Measurements from ENCODE around the gene ZNF831. TPM values are rescaled to one million over a fixed set of nuclear protein-coding genes. Genes with fewer than 3 reads are reported as not detected.

ZNF831 gene
- polyA plus RNA-seq, 1 donor = 0.31 TPM

DNA sequence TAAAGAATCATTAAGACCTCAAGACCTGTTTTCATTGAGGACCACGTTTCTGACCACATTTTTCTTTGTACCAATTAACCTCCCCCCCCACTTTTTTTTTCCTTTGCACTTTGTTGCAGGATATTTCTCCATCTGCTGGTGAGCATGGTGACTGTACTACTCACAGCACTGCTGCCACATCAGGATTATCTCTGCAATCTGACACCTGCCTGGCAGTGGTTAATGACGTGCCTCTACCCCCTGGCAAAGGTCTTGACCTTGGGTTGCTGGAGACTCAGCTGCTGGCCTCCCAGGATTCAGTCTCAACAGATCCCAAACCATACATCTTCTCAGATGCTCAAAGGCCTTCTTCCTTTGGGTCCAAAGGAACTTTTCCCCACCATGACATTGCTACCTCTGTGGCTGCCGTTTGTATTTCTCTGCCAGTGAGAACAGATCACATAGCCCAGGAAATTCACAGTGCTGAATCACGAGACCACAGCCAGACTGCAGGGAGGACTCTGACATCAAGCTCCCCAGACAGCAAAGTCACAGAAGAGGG, 90.2 kb downstream of the ZNF831 start:
- DNase-seq = no peak

DNA sequence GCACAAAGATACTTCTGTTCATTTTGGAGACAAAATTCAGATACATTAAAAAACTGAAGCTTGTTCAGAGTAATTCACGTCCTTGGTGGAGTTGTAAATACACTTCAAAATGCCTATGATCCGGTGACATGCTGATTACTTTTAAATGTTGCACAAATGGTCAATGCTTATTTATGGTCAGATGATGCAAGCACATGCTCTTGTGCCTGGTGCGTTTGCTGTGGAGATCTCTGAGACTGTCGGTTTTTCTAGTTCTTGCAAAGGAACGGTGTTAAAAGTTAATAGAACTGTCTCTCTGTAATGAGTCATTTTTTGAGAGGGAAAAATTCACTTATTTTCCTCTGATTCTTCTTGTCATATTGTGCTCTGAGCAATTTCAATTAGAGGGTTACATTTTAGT, 91.6 kb downstream of the ZNF831 start:
- DNase-seq = no peak

DNA sequence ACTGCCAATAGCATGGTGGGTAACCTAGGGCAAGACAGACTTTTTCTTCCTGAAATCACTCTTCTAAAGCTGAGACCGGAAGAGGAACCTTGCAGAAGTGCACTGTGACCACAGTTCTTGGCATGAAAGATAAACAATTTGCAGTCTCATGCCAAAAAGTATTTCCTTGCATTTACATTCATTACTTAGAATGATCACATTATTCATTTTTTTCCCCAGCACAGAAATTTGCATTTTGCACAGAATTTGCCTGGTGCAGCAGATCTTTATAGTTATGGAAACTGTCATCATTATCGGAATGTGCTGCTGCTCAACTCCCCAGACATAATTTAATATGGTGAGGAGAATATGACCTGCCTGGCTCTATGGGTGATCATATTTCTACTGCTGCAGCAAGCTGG, 94.6 kb downstream of the ZNF831 start:
- no peak for DNase-seq

GRCh38 chr20:59259946-59260345, 96.3 kb downstream of the ZNF831 start:
- no peak for DNase-seq

DNA sequence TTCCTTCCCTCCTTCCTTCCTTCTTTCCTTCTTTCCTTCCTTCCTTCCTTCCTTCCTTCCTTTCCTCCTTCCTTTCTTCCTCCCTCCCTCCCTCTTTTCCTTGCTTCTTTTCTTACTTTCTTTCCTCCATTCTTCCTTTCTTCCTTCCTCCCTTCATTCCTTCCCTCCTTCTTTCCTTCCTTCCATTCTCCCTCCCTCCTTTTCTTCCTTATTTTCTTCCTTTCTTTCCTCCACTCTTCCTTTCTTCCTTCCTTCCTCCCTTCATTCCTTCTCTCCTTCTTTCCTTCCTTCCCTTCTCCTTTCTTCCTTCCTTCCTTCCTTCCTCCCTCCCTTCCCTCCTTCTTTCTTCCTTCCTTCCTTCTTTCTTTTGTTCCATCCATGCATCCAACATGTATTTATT, 101.7 kb downstream of the ZNF831 start:
- DNase-seq = no peak

DNA sequence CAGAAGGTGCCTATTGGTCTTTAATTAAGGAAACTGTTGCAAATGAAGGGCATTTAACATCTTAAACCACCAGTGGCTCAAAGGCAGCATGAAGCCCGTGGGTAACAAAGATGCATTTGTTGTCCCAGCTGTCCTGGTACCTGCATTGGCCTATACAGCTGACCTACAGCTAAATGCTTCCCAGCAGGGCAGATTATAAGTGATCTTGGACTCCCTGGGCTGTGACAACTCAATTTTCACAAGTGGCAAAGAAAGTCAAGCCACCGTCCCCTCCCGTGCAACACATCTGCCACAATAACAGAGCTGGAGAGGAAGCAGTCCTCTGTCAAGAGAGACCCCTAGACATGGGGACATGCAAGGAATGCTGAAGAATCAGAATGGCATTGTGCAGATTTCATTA, 105.2 kb downstream of the ZNF831 start:
- DNase-seq = no peak

GRCh38 chr20:59269411-59270025, 105.9 kb downstream of the ZNF831 start:
- DNase-seq = no peak

GRCh38 chr20:59270380-59270779, 106.8 kb downstream of the ZNF831 start:
- no peak for DNase-seq

DNA sequence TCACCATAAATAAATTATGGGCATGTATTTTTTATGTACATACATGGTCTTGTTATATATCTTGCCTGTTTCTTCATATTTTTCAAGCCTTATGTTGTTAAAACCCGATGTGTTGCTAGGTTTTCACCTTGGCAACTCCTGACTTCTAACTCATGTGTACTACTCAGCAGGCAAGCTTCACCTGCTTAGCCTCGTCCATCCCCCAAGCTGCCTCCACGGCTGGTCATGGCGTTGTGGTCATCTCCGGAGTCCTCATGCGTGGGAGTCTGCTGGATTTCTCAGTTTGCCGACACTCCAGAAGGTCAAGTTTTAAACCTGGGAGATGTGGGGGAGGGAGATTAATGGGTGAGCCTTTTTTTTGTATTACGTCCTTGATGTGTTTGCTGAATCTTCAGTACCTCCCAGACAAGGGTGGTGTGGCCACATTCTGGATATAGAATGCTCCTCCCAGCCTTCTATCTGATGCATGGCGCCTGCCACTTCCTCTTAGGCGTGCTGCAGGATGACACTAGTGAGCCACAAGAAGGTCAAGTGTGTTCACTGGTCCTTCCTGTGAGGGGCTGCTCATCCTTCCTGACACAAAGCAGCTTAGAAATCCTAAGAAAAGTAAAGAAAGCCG, 110.2 kb downstream of the ZNF831 start:
- DNase-seq = no peak

GRCh38 chr20:59276938-59277337, 113.3 kb downstream of the ZNF831 start:
- DNase-seq = no peak

GRCh38 chr20:59284470-59284869, 120.8 kb downstream of the ZNF831 start:
- DNase-seq = no peak

GRCh38 chr20:59289994-59290393, 126.4 kb downstream of the ZNF831 start:
- no peak for DNase-seq

DNA sequence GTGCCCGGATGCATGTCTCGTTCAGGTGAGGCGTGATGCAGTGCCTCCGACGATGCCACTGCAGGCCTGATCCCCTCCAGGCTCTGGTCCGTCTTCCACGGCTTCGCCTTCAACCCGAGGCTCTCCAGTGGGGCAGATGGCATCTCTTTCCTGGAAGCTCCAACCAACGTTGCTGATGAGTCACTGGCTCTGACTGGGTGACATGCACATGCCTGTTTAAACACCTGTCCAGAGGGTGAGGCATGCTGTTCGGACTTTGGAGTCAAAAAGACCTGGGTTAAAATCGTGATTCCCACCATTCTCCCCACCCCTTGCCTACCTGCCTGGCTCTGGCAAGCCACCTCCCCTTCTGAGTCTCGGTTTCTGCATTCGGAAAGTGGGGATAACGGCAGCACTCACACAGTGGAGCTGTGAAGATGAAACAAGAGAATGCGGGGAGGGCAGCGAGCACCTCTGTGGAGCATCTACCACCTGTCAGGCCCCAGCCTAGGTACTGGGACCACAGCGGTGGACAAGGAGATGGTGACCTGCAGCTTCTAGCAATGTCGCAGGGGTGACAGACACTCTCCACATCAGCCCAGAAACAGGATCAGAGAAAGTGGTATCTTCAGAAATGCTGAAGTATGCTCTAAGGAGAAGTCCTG, 128.2 kb downstream of the ZNF831 start:
- no peak for DNase-seq

GRCh38 chr20:59295531-59295930, 131.9 kb downstream of the ZNF831 start:
- no peak for DNase-seq

DNA sequence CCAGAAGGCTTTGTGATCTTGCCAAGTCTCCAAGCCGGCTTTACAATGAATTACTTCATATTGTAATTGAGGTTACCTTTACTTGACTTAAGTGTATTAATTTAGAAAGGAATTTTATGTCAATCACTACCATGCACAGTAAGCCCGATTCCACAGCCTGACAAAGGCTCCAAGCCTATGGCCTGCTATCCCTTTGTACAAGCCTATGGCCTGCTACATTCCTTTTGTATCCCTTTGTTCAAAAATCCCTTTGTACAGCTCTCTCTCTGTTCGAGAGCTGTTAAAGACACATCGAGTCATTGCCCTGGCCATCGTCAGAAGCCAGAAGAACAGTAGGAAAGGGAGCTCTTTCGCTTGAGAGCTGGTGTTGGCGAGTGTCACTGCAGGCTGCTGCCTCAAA, 134.1 kb downstream of the ZNF831 start:
- DNase-seq = no peak

DNA sequence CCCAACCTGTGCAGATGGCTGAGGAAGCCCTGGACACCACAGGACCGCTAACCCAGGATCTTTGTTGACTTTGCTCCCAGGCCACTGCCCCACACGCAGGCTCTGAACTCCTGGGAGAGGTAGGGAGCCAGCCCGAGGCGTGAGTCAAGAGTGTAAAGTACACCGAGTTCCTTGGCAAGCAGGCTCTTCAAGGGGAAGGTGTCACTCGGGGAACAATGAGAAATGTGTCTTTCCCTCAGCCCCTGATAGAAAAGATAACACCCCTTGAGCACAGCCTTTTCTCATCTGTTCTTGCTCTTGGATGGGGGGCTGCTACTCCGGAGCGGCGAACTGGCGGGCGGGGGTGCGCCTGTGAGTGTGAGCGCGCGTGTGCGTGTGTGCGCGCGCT, 136.3 kb downstream of the ZNF831 start:
- no peak for DNase-seq

DNA sequence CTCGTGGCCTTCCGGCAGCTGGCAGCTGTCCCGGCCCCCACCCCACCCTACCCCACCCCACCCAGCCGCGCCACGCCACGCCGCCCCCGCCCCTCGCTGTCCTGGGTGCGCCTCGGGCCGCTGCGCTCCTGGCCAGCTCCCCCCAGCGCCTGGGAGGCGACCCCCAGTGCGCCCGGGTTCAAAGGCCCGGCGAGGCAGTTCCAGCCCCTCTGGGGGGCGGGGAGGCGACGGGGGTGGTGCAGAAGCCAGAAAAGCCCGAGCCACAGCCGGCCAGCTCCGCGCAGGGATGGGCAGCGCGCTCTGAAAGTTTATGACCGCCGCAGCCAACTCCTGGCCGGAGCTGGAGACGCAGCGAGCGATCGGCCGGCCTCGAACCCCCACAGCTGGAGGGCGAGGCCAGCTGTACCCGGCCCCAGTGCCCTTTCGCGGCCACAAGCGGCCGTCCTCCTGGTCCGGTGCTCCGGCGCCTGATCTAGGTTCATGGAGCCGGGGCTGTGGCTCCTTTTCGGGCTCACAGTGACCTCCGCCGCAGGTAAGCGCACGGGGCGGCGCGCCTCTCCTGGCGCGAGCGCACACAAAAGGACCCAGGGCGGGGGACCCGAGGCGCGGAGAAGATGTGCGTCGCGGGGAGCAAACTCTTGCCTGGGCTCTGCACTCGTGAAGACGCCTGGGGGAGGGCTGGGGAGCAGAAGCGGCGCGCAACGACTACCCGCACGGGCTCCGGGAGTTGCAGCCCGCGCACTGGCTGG, 136.9 kb downstream of the ZNF831 start, which contains the start of gene EDN3:
TSS of gene EDN3 (plus strand) at position 279 of the 749 bp plus-strand sequence. CDS start at position 481, 202 bp downstream.
- no peak for DNase-seq

DNA sequence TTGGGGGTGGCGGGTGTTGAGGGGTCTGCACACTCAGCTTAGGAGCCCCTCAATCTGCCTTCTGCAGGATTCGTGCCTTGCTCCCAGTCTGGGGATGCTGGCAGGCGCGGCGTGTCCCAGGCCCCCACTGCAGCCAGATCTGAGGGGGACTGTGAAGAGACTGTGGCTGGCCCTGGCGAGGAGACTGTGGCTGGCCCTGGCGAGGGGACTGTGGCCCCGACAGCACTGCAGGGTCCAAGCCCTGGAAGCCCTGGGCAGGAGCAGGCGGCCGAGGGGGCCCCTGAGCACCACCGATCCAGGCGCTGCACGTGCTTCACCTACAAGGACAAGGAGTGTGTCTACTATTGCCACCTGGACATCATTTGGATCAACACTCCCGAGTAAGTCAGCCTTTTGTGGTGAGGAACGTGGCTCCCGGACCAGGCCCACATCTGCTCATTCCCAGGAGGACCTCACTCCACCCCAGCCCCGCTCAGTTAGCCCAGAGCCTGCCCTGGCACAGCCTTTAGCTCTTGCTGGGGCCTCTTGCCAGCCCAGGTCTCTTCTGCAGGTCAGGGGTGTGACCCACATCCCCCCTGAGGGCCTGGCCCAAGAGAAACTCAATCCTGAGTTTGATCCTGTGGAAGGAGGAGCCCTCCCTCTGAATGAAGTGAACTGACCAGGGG, 137.9 kb downstream of the ZNF831 start:
- no peak for DNase-seq

GRCh38 chr20:59305908-59306655, 142.5 kb downstream of the ZNF831 start:
- no peak for DNase-seq

- no peak for DNase-seq
These were observed 143.6 kb downstream of the ZNF831 start for GRCh38 chr20:59307270-59307669.

Measured in hindlimb muscle (tissue), 1 donor.